ENCODE results near the gene ADARB2.

- TF ChIP-seq EZH2 (IDR thresholded peaks at IDR 0.05; ENCODE audit: insufficient read depth, poor library complexity, severe bottlenecking), result no peak
- TF ChIP-seq EZH2phosphoT487 (IDR thresholded peaks at IDR 0.05; ENCODE audit: insufficient read depth, low read depth), result no peak
Measured at GRCh38 chr10:1779796-1780195, 42.5 kb upstream of the ADARB2 start.
